ENCODE data around the gene NR1H4. TPM values are rescaled to one million over a fixed set of nuclear protein-coding genes. Genes with fewer than 3 reads are reported as not detected.

NR1H4 gene
- total and polyA plus RNA-seq, 2 of the 13 experiments (the other 11 are each of a cell fraction or from before 2014, with no cell fraction given) = 27.3 to 114 TPM

GRCh38 chr12:100461330-100461973, 12.2 kb upstream of the NR1H4 start (continued):
- TF ChIP-seq REST (IDR thresholded peaks at IDR 0.05; ENCODE audit: borderline replicate concordance in 1 of 2, low read depth in 1 of 2, low read length in 2 of 2) (peak in 1 of 2 experiments; percentile 85), PITX1 (CRISPR knock-in tag; IDR thresholded peaks at IDR 0.05) (no peak), ONECUT2 (CRISPR knock-in tag; IDR thresholded peaks at IDR 0.05) (peak; percentile 63; the same call in 1 of the 2 replicates), BCL6 (CRISPR knock-in tag; IDR thresholded peaks at IDR 0.05) (peak; percentile 68)

GRCh38 chr12:100463661-100464060, 10.0 kb upstream of the NR1H4 start:
- DNase-seq (ENCODE audit: low spot score) (no peak), ATAC-seq (no peak), FAIRE-seq (no peak)
- in situ Hi-C loops (cut with HindIII; ENCODE audit: extremely low pct_ligation_motif_present, low pct_unique_long_range_greater_than_20kb) (no loop called here), intact Hi-C loops (cut with micrococcal nuclease; ENCODE audit: unreplicated experiment) (no loop called here)
- Histone ChIP-seq H3K9ac (ENCODE audit: insufficient read depth, low read depth, low read length) (no peak overlapping the region), H4K20me1 (ENCODE audit: insufficient read depth, low read length) (no peaks in the 10 kb centered on the region), H3K27me3 (ENCODE audit: control insufficient read depth in 1 of 2, insufficient read depth in 2 of 2, low read length in 2 of 2) (no peaks in the 10 kb centered on the region), H2AFZ (ENCODE audit: low read length) (no peak overlapping the region), H3K9me3 (ENCODE audit: low read length) (no peaks in the 10 kb centered on the region), H3K4me1 (ENCODE audit: insufficient read depth, low read length) (peaks cover 58% of the 10 kb centered on the region), H3K36me3 (replicated peaks in 1 of 2; ENCODE audit: control insufficient read depth in 1 of 2, insufficient read depth in 2 of 2, low read length in 2 of 2) (no peaks in the 10 kb centered on the region), H3K79me2 (ENCODE audit: insufficient read depth, low read length) (no peaks in the 10 kb centered on the region), H3K4me3 (replicated peaks in 1 of 3; ENCODE audit: insufficient read depth in 1 of 3, low read depth in 2 of 3, low read length in 3 of 3) (no peak overlapping the region), H3K4me2 (ENCODE audit: low read depth, low read length) (no peak overlapping the region), H3K27ac (ENCODE audit: extremely low read length, insufficient read depth, low read length) (no peak overlapping the region)
- ChIA-PET POLR2A (interaction anchor here (1.3 to 2.7 kb wide), 3 partner anchors 8 to 26 kb away, joined by 3 to 32 read pairs (median 12); no protein-coding TSS in a partner anchor), CTCF (ENCODE audit: low intra/inter-chr PET ratio, low total read pairs) (no interaction called here)
- no TSS peak for BruUV-seq (replicated peaks)
- 74% methylated on average over 1 of the region's 1 CpG for WGBS (ENCODE audit: low lambda C conversion rate)
- TF ChIP-seq KDM5B (CRISPR knock-in tag; IDR thresholded peaks at IDR 0.05; ENCODE audit: borderline replicate concordance) (no peak), PBX2 (CRISPR knock-in tag; IDR thresholded peaks at IDR 0.05) (no peak), SMYD3 (CRISPR knock-in tag; IDR thresholded peaks at IDR 0.05) (no peak), PRPF4 (IDR thresholded peaks at IDR 0.05; ENCODE audit: low read depth, low read length, poor library complexity, severe bottlenecking) (no peak), ZNF615 (CRISPR knock-in tag; IDR thresholded peaks at IDR 0.05; ENCODE audit: borderline replicate concordance) (no peak), ZNF24 (IDR thresholded peaks at IDR 0.05) (no peak), ZNF383 (CRISPR knock-in tag; IDR thresholded peaks at IDR 0.05; ENCODE audit: borderline replicate concordance) (no peak), RAD51 (IDR thresholded peaks at IDR 0.05; ENCODE audit: borderline replicate concordance) (no peak), MLX (CRISPR knock-in tag; IDR thresholded peaks at IDR 0.05) (no peak), TFDP1 (CRISPR knock-in tag; IDR thresholded peaks at IDR 0.05; ENCODE audit: borderline replicate concordance) (no peak), HNRNPK (IDR thresholded peaks at IDR 0.05; ENCODE audit: low read depth, low read length, poor library complexity, severe bottlenecking) (no peak), PLRG1 (conservative IDR thresholded peaks at IDR 0.05) (no peak)
